Germinal center (tissue), 1 donor: Measurements from ENCODE around the gene POLR2F.
"Not testable (repeated sequence)": the region's sequence is repeated elsewhere in the genome, so short reads cannot be mapped to it uniquely, and the experiment has no call there.

Source experiments
- DNase-seq: peaks from one replicate; pipeline ENCODE4 v3.0.0; 2012; ENCODE audit warnings: mixed read lengths, low spot score

POLR2F gene

DNA sequence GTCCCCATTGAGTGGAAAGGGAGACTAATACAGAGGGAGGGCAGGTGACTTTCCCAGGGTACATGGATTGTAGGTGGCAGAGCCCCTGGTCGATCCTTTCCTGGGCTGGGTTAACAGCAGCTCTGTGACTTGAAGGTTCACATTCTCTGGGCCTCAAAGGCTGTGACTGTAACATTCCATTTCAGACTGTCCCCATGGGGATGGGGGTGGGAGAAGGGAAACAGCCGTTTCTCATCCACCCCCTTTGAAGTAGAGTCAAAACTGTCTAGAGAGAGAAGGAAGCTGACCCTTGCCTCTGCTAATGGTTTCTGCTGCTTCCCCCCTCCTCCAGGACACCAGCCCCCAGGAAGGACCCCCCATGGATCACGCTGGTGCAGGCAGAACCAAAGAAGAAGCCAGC lies 28.2 kb upstream of the POLR2F start:
- no peak for DNase-seq

DNA sequence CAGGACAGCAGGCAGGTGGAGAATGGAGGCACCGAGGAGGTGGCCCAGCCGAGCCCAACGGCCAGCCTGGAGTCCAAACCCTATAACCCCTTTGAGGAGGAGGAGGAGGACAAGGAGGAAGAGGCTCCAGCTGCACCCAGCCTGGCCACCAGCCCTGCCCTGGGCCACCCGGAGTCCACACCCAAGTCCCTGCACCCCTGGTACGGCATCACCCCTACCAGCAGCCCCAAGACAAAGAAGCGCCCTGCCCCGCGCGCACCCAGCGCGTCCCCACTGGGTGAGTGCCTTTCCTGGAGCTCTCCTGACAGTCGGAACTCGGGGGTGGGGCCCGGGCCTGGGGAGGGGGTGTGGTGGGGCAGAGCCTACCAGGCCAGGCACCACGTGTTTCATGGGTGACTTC lies 27.7 kb upstream of the POLR2F start:
- no peak for DNase-seq

DNA sequence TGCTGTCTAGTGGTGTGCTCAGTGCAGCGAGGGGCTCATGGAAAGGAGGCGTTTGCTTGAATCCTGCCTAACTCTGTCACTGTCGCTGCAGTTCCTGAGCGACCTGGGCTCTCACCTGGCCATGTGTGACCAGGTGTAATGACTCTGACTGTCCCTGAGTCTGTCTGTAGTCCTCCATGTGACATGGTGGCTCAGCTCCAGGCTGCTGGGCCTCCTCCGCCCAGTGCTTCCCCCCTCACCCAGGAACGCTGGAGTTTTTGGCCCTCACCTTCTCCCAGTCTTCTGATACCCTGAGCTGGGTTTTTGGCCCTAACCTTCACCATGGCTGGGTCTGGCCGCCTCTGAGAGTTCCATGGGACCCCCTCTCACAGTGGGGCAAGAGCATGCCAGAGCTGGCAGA lies 27.1 kb upstream of the POLR2F start:
- DNase-seq, result no peak

DNA sequence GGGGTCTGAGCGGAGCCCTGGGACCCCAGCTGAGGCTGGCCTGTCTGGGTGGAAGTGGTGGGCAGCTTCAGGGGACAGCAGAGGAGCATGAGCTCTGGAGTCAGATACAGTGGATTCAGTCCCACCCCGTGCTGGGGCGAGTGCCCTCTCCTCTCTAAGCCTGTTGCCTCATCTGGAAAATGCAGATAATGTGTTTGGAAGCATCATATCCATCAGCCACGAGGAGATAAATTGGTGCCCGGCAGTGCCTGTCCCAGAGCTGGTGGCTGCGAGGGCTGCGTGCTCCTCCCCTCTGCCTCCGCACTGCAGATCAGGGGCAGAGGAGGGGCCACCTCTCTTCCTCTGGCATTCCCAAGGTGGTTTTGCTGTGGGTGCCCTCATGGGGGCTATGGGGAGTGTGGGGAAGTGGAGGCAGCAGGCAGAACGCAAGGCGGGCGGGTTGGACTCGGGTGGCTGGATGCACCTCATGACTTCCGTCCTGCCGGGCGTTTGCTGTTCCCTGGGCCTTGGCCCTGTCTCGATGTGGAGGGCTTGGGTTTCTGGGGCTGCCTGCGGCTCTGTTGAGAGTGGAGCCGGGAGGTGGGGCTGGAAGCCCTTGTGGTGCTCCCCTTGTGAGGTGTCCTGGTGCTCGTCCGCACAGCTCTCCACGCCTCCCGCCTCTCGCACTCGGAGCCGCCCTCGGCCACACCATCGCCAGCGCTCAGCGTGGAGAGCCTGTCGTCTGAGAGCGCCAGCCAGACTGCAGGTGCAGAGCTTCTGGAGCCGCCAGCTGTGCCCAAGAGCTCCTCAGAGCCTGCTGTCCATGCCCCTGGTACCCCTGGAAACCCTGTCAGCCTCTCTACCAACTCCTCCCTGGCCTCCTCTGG lies 26.5 kb upstream of the POLR2F start:
- no peak for DNase-seq

DNA sequence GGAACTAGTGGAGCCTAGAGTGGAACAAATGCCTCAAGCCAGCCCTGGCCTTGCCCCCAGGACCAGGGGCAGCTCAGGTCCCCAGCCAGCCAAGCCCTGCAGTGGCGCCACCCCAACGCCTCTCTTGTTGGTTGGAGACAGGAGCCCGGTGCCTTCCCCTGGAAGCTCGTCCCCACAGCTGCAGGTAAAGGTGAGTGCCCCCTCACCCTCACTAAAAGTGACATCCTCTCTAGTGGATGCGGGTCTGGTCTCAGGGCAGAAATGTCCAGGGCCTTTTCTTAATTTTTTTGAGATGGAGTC lies 25.9 kb upstream of the POLR2F start:
- DNase-seq, result no peak

DNA sequence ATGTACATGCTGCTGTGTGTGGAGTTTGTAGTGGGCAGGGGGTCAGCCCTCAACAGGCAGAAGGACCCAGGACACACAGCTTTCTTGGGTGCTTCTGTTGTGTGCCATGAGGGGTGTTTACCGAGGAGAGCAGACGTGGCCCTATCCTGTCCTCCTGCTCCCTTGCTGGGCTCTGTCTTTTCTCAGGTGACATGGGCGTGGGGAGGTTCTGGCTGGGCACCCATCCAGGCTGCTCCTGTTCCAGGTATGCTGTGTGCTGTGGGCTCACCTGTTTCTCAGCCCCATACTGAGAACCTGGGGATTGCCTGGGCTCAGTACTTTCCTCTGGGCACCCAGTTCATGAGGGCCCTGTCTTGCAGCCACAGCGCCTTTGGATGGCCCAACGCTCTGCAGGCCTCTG lies 24.1 kb upstream of the POLR2F start:
- no peak for DNase-seq

DNA sequence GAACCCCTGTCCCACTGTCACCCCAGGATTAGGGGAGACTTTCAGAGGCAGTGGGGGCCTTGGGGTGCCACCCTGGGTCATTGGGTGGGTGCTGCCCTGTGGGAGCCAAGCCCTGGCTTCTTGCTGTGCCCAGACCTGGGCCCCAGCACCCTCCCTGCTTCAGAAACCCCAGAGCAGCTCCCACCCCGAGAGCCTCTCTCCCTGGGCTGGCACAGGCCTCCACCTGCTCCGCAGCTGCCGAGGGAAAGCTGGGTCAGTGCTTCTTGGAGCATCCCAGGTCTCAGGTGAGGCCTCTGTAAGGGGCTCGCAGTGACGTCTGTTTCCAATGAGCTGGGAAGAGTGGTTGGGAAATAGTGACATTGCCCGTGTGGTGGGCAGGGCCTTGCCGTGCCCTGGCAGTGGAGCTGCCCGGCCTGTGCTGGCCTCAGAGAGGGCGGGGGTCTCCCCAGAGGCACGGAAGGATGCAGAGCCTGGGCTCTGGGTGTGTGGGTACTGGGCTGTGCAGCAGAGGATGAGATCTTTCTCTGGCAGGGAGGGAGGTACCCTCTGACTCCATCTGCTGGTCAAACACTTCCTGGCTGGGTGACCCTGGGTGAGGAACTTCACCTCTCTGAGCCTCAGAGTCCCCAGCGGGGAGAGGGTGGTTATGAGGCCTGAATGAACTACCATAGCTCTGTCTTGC lies 23.1 kb upstream of the POLR2F start:
- peak; percentile 50 for DNase-seq

DNA sequence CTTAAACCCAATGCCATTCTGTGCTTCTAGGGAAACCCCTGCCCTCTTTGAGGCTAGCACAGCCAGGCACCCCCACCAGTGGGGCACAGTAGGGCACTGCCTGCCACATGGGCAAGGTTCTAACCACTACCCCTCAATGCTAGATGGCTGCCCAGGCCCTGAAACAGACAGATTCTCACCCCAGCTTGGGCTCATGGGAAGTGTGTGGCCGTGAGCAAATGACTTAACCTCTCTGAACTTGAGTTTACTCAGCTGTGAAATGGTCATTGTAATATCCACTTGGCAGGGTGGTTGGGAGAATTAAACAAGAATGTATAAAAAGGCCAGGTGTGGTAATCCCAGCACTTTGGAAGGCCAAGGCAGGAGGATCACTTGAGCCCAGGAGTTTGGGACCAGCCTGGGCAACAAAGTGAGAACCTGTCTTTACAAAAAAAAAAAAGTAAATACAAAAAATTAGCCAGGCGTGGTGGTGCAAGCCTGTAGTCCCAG lies 22.5 kb upstream of the POLR2F start:
- no peak for DNase-seq

DNA sequence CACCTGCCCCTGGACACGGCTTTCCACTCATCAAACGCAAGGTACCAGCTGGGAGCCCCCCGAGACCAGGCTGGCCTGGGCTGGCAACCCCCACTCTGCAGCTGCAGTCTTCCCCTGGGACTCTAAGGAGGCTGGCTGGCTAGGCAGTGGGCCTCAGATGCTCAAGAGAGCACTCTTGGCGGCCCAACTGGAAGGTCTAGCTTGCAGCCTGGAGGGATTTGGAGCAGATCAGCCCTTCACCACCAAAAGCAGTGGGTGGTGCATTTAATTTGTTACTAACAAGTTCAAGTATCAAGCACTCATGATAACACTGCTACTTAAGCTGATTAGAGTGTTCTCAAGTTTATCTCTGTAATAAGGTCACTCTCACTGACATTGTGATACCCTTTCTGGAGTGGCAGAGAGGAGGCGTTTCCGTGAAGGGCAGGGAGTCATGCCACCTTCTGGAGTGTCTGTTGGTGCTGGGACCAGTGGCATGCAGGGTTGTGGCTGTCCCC lies 21.6 kb upstream of the POLR2F start:
- DNase-seq, result no peak

DNA sequence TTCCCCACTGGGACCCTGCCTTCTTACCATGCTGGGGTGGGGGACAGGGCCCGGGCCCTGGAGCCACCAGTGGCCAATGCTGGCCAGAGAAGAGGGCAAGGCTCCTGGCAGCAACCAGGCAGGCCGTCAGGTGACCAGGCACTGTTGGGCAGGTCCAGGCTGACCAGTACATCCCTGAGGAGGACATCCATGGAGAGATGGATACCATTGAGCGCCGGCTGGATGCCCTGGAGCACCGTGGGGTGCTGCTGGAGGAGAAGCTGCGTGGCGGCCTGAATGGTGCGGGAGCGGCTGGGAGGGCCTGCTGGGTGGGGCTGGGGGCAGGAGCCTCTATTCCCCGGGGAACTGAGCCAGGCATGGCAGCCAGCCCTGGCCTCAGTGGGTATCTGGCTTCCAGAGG lies 21.1 kb upstream of the POLR2F start:
- DNase-seq, result no peak

DNA sequence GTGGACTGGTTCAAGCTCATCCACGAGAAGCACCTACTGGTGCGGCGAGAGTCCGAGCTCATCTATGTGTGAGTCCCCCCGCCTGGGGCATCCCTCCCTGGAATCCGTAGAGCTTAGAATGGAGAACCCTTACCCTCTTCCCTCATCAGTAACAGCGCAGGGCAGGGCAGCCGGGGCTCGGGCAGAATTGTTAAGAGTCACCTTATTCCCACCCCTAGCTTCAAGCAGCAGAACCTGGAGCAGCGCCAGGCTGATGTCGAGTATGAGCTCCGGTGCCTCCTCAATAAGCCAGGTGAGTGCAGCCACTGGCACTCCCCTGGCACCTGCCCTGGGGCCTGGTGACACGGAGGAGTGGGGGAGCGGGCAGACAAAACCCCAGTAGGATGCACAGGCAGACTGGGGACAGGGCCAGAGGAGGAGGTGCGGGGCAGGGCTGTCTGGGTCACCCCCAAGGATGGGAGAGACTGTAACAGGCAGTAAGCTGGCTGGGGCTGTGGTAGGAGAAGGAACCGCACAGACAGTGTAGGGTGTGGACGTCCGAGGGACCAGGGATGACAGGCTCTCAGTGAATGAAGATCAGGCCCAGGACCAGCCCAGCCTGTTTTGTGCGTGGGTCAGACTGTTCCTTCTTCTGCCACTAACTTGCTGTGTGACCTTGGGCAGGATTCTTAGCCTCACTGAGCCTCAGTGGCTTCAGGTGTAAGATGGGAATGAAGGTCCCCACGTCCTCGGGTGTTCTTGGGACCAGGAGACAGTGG lies 20.5 kb upstream of the POLR2F start:
- DNase-seq, result no peak

DNA sequence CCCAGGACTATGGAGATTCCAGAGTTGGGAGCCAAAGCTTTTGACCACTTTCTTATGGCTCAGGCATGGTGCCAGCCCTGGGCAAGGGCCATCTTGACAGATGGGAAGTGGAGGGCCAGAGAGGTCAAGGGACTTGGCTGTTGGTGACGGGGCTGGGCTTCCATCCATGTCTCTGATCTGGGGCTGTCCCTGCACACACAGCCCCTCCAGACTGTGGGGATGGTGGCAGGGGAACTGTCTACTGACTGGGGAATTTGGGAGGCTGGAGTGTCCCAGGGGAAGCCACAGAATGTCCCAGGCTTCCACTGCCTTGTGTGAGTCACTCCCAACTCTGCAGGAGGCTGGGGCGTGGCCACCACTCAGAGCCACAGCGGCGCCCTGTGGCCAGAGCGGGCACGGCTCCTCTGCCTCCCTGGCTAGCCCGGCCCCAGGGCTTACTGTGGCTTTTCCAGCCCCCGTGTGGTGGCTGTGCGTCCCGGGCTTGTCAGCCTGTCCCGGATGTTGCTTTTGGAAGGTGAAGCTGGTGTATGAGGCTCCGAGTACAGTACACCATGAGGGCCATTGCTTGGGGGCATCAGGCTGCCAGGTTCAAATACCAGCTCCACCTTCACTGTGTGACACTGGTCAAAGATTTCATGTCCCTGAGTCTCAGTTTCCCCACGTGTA lies 19.7 kb upstream of the POLR2F start:
- peak; percentile 89 for DNase-seq

DNA sequence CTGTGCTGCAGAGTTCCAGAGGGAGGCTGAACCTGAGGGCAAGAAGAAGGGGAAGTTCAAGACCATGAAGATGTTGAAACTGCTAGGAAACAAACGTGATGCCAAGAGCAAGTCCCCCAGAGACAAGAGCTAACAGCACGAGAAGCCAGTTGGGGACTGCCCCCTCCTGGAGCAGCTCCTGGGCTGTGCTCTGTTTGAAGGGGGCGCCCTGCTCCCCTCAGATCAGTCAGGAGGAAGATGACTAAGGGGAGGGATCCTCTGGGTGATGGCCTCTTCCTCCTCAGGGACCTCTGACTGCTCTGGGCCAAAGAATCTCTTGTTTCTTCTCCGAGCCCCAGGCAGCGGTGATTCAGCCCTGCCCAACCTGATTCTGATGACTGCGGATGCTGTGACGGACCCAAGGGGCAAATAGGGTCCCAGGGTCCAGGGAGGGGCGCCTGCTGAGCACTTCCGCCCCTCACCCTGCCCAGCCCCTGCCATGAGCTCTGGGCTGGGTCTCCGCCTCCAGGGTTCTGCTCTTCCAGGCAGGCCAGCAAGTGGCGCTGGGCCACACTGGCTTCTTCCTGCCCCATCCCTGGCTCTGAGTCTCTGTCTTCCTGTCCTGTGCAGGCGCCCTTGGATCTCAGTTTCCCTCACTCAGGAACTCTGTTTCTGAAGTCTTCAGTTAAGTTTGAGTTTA lies 12.7 kb upstream of the POLR2F start:
- DNase-seq, result no peak

DNA sequence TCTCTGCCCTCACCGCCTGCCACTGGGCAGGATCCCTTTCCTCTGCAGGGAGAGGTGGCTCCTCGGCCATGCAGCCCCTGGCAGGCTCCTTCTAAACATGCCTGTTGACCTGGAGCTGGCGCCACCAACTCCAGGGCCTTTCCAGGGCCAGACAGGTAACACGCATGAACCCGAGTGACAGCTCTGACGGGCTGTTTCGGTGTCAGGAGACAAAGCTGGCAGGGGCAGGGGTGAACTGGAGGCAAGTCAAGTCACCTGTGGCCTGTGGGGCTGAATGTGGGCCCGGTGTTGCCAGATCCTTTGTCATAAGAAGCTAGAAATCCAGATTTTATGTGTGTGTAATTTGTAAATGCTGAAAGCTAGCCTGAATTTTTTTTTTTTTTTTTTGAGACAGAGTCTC lies 11.4 kb upstream of the POLR2F start:
- no peak for DNase-seq

DNA sequence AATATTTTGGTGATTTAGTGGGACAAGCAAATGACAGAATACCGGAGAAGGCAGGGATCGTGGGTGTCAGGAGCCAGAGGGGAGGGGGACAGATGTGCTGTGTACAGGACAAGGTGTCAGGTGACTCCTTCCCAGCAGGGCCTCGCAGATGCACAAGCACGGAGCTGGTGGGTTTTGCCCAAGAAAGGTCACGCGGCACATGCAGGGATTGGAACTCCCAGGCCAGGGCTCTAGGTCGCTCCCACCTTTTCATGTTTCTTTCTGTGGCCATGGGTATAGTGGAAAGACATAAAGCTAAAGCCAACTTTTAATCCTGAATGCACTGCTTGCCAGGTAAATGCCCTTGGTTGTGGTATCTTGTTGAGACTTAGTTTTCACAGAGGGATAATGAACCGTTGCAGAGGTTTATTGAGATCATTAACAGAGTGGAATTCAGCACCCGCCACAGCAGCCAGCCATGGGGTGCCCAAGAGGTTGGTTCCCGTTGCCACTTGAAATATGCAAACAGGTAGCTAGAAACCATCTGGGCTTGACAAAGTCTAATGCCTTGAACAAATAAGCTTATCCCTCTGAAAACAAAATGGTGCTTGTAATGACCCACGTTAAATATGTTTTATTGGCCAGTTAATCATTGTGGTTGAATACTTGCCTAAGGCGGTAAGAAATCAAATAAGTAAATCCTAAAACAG lies 10.2 kb upstream of the POLR2F start:
- DNase-seq, result no peak

DNA sequence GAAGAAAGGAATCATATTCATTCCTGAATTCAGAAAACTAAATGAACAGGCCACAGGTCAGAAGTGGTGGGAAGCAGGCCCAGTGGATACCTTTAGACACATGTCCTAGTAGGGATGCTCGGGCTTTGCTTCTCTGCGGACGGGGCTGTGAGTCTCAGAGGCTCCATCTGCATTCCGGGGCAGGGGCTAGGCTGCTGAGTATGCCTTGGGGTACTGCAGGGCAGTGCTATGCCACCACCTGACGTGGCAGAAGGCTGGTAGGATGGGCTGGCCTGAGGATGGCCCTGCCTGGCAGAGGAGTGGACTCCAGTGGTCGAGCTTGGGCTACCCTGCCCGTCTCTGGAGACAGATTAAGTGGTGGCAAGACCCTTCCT lies 9.7 kb upstream of the POLR2F start:
- no peak for DNase-seq

DNA sequence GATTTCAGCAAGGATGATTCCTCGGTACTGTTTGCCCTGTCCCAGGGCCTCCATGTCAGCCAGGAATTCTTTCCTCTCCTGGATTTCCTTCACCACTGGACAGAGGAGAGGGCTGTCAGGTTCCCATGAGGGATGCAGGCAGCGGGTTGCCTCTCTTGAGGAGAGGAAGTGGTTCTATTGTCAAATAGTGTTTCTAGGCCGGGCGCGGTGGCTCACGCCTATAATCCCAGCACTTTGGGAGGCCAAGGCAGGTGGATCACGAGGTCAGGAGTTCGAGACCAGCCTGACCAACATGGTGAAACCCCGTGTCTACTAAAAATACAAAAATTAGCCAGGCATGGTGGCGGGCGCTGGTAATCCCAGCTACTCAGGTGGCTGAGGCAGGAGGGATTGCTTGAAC lies 9.1 kb upstream of the POLR2F start:
- DNase-seq, result not testable (repeated sequence)

DNA sequence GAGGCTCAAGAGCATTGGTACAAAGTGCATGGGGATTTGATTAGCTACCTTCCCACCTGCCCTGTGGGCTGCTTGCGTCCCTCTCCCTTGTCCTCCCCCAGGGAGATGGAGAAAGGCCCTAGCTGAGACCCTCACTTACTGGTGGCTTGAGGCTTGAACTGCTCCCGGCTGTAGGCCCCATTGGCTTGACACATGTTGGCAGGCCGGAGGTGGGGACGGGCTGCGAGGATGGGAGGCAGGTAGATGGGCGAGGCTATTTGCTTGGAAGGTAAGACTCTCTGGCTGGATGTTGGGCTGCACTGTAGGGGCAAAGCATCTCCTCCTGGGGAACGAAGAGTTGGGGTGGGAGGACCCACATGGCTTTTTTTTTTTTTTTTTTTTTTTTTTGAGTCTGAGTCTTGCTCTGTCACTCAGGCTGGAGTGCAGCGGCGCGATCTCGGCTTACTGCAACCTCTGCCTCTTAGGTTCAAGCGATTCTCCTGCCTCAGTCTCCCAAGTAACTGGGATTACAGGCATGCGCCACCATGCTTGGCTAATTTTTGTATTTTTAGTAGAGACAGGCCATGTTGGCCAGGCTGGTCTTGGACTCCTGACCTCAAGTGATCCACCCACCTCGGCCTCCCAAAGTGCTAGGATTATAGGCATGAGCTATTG lies 6.2 kb upstream of the POLR2F start:
- not testable (repeated sequence) for DNase-seq

DNA sequence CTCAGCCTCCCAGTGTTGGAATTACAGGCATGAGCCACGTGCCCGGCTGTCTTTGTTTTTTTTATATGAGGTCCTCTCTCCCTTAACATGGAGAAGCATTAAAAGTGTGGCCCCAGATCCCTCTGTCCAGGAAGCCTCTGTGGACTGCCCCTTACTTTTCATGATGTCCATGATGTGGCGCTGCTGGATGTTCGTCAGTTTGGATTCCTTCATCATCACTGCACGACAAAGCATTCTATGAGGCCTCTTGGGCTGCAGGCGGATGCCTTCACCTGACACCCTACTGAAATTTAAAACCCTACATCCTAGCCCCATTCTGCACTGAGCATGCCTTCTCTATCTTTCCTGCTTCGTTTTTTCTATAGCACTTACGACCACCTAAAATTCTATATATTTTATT lies 2.2 kb upstream of the POLR2F start:
- DNase-seq, result no peak

DNA sequence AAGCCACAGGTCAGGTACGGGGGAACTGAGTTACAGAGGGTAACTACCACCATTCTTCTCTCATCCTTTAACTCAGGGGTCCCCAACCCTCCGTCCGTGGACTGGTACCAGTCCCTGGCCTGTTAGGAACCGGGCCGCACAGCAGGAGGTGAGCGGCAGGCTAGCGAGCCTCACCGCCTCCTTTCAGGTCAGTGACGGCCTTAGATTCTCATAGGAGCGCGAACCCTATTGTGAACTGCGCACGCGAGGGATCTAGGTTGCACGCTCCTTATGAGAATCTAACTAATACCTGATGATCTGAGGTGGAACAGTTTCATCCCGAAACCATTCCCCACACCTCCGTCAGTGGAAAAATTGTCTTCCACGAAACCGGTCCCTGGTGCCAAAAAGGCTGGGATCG lies 870 bp upstream of the POLR2F start:
- DNase-seq, result not testable (repeated sequence)

DNA sequence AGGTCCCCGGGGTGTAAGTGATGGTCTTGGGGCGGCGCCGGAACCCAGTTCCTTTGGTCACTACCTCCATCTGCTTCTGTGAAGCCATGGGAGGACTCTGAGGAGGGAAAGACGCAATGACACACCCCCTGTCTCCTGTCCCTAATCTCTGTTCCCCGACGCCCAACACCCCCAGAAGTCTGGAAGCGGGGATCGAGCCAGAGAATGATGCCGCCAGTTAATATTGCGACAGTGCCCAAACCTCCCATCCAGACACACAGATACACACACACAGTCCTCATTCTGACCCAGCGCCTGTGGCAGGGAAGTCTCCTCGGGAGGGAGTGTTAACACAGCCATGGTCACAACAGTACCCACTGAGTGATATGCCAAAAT lies 450 bp upstream of the POLR2F start:
- no peak for DNase-seq
